Mononuclear cell (primary cell): ENCODE results near the gene HHIPL2. TPM values are rescaled to one million over a fixed set of nuclear protein-coding genes. Genes with fewer than 3 reads are reported as not detected.

Source experiments
- H3K27me3 ChIP-seq: 2 replicates; pipeline ENCODE4 v1.6.0; 2011; ENCODE audit warnings: low read length, control low read depth; ENCODE audit not compliant: insufficient read depth
- H3K4me1 ChIP-seq: 2 replicates; pipeline ENCODE4 v1.5.1; 2011; ENCODE audit warnings: mild to moderate bottlenecking, low read length, control low read depth; ENCODE audit not compliant: insufficient read depth
- H3K4me3 ChIP-seq: 2 replicates; pipeline ENCODE4 v1.5.1; 2011; ENCODE audit warnings: mild to moderate bottlenecking, low read length, moderate library complexity
- H3K9me3 ChIP-seq: 2 replicates; pipeline ENCODE4 v1.5.1; 2011; ENCODE audit warnings: low read depth, mild to moderate bottlenecking, control low read depth, low read length
- total RNA-seq: library from RNA; depleted of rRNA; stranded (reverse); fragments of >200 nt; gene quantifications from one replicate; pipeline ENCODE4 v1.2.3, GENCODE V29; 2012

The HHIPL2 gene
- total RNA-seq = not detected

GRCh38 chr1:222547944-222548671 lies at the start of gene HHIPL2:
Gene HHIPL2, minus strand, starts transcription at chr1:222548104. Its CDS starts 60 bp downstream, at chr1:222548044.
- Histone ChIP-seq H3K4me3 (no peak within 1 kb of the TSS), H3K4me1 (no peaks in the 10 kb centered on the region), H3K27me3 (peaks cover 3% of the 10 kb centered on the region), H3K9me3 (no peaks in the 10 kb centered on the region)

- H3K4me3 ChIP-seq = no peak overlapping the region
- H3K27me3 ChIP-seq = no peaks in the 10 kb centered on the region
- H3K9me3 ChIP-seq = no peaks in the 10 kb centered on the region
- no peaks in the 10 kb centered on the region for H3K4me1 ChIP-seq
Measured at GRCh38 chr1:222596696-222597095, 48.8 kb upstream of the HHIPL2 start.

GRCh38 chr1:222594789-222595188 lies 46.9 kb upstream of the HHIPL2 start:
- H3K4me1 ChIP-seq = peaks cover 7% of the 10 kb centered on the region
- no peak overlapping the region for H3K4me3 ChIP-seq
- H3K9me3 ChIP-seq = no peaks in the 10 kb centered on the region
- no peaks in the 10 kb centered on the region for H3K27me3 ChIP-seq

- no peaks in the 10 kb centered on the region for H3K9me3 ChIP-seq
- H3K4me3 ChIP-seq = no peak overlapping the region
- peaks cover 17% of the 10 kb centered on the region for H3K4me1 ChIP-seq
- no peaks in the 10 kb centered on the region for H3K27me3 ChIP-seq
Measured at GRCh38 chr1:222592171-222592570, 44.3 kb upstream of the HHIPL2 start.

GRCh38 chr1:222589462-222590302 lies 41.8 kb upstream of the HHIPL2 start, which contains the start of gene TAF1A:
Gene TAF1A, minus strand, starts transcription at chr1:222589933.
- peak within 1 kb of the TSS; percentile 79 for H3K4me3 ChIP-seq
- H3K9me3 ChIP-seq = no peaks in the 10 kb centered on the region
- peaks cover 17% of the 10 kb centered on the region for H3K4me1 ChIP-seq
- no peaks in the 10 kb centered on the region for H3K27me3 ChIP-seq

- Histone ChIP-seq H3K4me3 (no peak overlapping the region), H3K4me1 (peaks cover 27% of the 10 kb centered on the region), H3K9me3 (no peaks in the 10 kb centered on the region), H3K27me3 (no peaks in the 10 kb centered on the region)
Measured at GRCh38 chr1:222588135-222588534, 40.2 kb upstream of the HHIPL2 start.

GRCh38 chr1:222586842-222587241 lies 38.9 kb upstream of the HHIPL2 start:
- Histone ChIP-seq H3K9me3 (no peaks in the 10 kb centered on the region), H3K4me1 (peaks cover 36% of the 10 kb centered on the region), H3K27me3 (no peaks in the 10 kb centered on the region), H3K4me3 (no peak overlapping the region)

- H3K27me3 ChIP-seq = no peaks in the 10 kb centered on the region
- no peaks in the 10 kb centered on the region for H3K9me3 ChIP-seq
- H3K4me3 ChIP-seq = no peak overlapping the region
- peaks cover 22% of the 10 kb centered on the region for H3K4me1 ChIP-seq
Measured at GRCh38 chr1:222583079-222583478, 35.2 kb upstream of the HHIPL2 start.

GRCh38 chr1:222582099-222582774 lies 34.3 kb upstream of the HHIPL2 start:
- no peaks in the 10 kb centered on the region for H3K27me3 ChIP-seq
- peaks cover 19% of the 10 kb centered on the region for H3K4me1 ChIP-seq
- no peaks in the 10 kb centered on the region for H3K9me3 ChIP-seq
- no peak overlapping the region for H3K4me3 ChIP-seq

GRCh38 chr1:222579316-222579715 lies 31.4 kb upstream of the HHIPL2 start:
- Histone ChIP-seq H3K4me3 (no peak overlapping the region), H3K4me1 (peaks cover 19% of the 10 kb centered on the region), H3K27me3 (no peaks in the 10 kb centered on the region), H3K9me3 (no peaks in the 10 kb centered on the region)

- H3K27me3 ChIP-seq = no peaks in the 10 kb centered on the region
- no peak overlapping the region for H3K4me3 ChIP-seq
- no peaks in the 10 kb centered on the region for H3K4me1 ChIP-seq
- no peaks in the 10 kb centered on the region for H3K9me3 ChIP-seq
Measured at GRCh38 chr1:222570837-222571236, 22.9 kb upstream of the HHIPL2 start.

- no peaks in the 10 kb centered on the region for H3K9me3 ChIP-seq
- H3K4me3 ChIP-seq = no peak overlapping the region
- no peaks in the 10 kb centered on the region for H3K4me1 ChIP-seq
- H3K27me3 ChIP-seq = no peaks in the 10 kb centered on the region
Measured at GRCh38 chr1:222561656-222562055, 13.8 kb upstream of the HHIPL2 start.

- Histone ChIP-seq H3K4me3 (no peak overlapping the region), H3K4me1 (no peaks in the 10 kb centered on the region), H3K9me3 (no peaks in the 10 kb centered on the region), H3K27me3 (no peaks in the 10 kb centered on the region)
Measured at GRCh38 chr1:222557574-222557973, 9.7 kb upstream of the HHIPL2 start.

- H3K9me3 ChIP-seq = no peaks in the 10 kb centered on the region
- H3K4me1 ChIP-seq = no peaks in the 10 kb centered on the region
- H3K27me3 ChIP-seq = no peaks in the 10 kb centered on the region
- H3K4me3 ChIP-seq = no peak overlapping the region
Measured at GRCh38 chr1:222557148-222557547, 9.2 kb upstream of the HHIPL2 start.

- Histone ChIP-seq H3K9me3 (no peaks in the 10 kb centered on the region), H3K4me1 (no peaks in the 10 kb centered on the region), H3K27me3 (no peaks in the 10 kb centered on the region), H3K4me3 (no peak overlapping the region)
Measured at GRCh38 chr1:222555992-222556615, 8.2 kb upstream of the HHIPL2 start.
